Gastrocnemius medialis (tissue), 4 donors: ENCODE results near the gene CD48. TPM values are rescaled to one million over a fixed set of nuclear protein-coding genes. Genes with fewer than 3 reads are reported as not detected.

Experiments used
- ATAC-seq, 2 donors: fragments of 150-250 bp; one replicate each; pipeline ENCODE4 v1.9.1; 2016
- DNase-seq, 2 donors: peaks; one replicate each; pipeline ENCODE4 v3.0.0-alpha.2; 2019
- H3K27ac ChIP-seq, 4 donors: fragments of 200-600 bp; sonication (generic); 1 replicate in 1 of 4; 2 replicates in 3 of 4; pipeline ENCODE4 v1.5.1; 2016 to 2018; ENCODE audit warnings: mild to moderate bottlenecking in 2 of 4, moderate library complexity in 1 of 4
- H3K27me3 ChIP-seq, 3 donors: fragments of 200-600 bp; sonication (generic) in 2 of 3; 1 replicate in 1 of 3; 2 replicates in 2 of 3; pipeline versions ENCODE4 v1.5.1 to v1.6.0; 2016 to 2019; ENCODE audit warnings: mild to moderate bottlenecking in 1 of 3, moderate library complexity in 1 of 3
- H3K36me3 ChIP-seq, 2 donors: fragments of 200-600 bp; sonication (generic) in 1 of 2; one replicate each; pipeline ENCODE4 v1.5.1; 2017 to 2018
- H3K4me1 ChIP-seq, 2 donors: fragments of 200-600 bp; sonication (generic) in 1 of 2; one replicate each; pipeline ENCODE4 v1.5.1; 2016 to 2017; ENCODE audit warnings: mild to moderate bottlenecking in 2 of 2
- H3K4me3 ChIP-seq, 4 donors: fragments of 200-600 bp; sonication (generic) in 3 of 4; 1 replicate in 1 of 4; 2 replicates in 3 of 4; pipeline ENCODE4 v1.5.1; 2016 to 2019; ENCODE audit warnings: mild to moderate bottlenecking in 2 of 4
- H3K9me3 ChIP-seq, 3 donors: fragments of 200-600 bp; sonication (generic) in 2 of 3; 1 replicate in 1 of 3; 2 replicates in 2 of 3; pipeline ENCODE4 v1.5.1; 2016 to 2019
- CTCF ChIP-seq, 5 experiments: fragments of 450-650 bp in 3 of 5; fragments of 200-600 bp in 2 of 5; sonication (generic) in 2 of 5; IDR thresholded peaks in 4 of 5; conservative IDR thresholded peaks in 1 of 5; 1 replicate in 4 of 5; 2 replicates in 1 of 5; pipeline ENCODE4 v1.5.1; 2016 to 2019; ENCODE audit warnings: antibody characterized with exemption in 5 of 5, mild to moderate bottlenecking in 3 of 5, moderate library complexity in 3 of 5
- POLR2A ChIP-seq, 2 donors: fragments of 450-650 bp; IDR thresholded peaks; one replicate each; pipeline ENCODE4 v1.6.1; 2017; ENCODE audit warnings: antibody characterized with exemption in 2 of 2, mild to moderate bottlenecking in 2 of 2, moderate library complexity in 2 of 2
- in situ Hi-C, 4 donors: fragments of 200-750 bp; cut with MboI; loops; one replicate each; pipeline versions ENCODE4 v1.15.0 to v1.8.0; 2017; ENCODE audit warnings: low sequenced_read_pairs in 4 of 4
- intact Hi-C: fragments of 100-400 bp; cut with DNase I; formaldehyde crosslinking; loops from one replicate; pipeline ENCODE4 v1.15.1; 2023; ENCODE audit warnings: low total_unique reads
- total RNA-seq, 4 donors: library from RNA; depleted of rRNA; stranded (reverse); fragments of >200 nt; gene quantifications; one replicate each; pipeline versions ENCODE4 v1.1.0 to v1.2.3, GENCODE V29; 2016

Gene CD48
- total RNA-seq, 4 donors from 2014 or later, result 0.62 to 1.3 TPM; not detected in 2

GRCh38 chr1:160664573-160665051 is 47.0 kb downstream of the CD48 start:
- in situ Hi-C loops (no loop called here), intact Hi-C loops (no loop called here)
- Histone ChIP-seq H3K9me3 (no peaks in the 10 kb centered on the region), H3K27ac (no peak overlapping the region), H3K27me3 (peaks cover 0 to 4% (median 0%) of the 10 kb centered on the region in 3 donors), H3K4me3 (no peak overlapping the region), H3K36me3 (no peaks in the 10 kb centered on the region), H3K4me1 (no peaks in the 10 kb centered on the region)
- DNase-seq (no peak), ATAC-seq (no peak)
- no peak for TF ChIP-seq CTCF (IDR thresholded peaks at IDR 0.05 in 4 of 5, conservative IDR thresholded peaks at IDR 0.05 in 1 of 5)
- TF ChIP-seq POLR2A (IDR thresholded peaks at IDR 0.05), result no peak

GRCh38 chr1:160662910-160663309 is 48.7 kb downstream of the CD48 start:
- no peak for ATAC-seq
- in situ Hi-C loops, result no loop called here
- H3K4me1 ChIP-seq, result no peaks in the 10 kb centered on the region

GRCh38 chr1:160659566-160659965 is 52.1 kb downstream of the CD48 start:
- no peaks in the 10 kb centered on the region for H3K4me1 ChIP-seq
- no peaks in the 10 kb centered on the region for H3K36me3 ChIP-seq
- H3K9me3 ChIP-seq, result no peaks in the 10 kb centered on the region
- in situ Hi-C loops (no loop called here), intact Hi-C loops (no loop called here)
- no peak overlapping the region for H3K4me3 ChIP-seq
- no peak overlapping the region for H3K27ac ChIP-seq
- DNase-seq (no peak), ATAC-seq (no peak)
- TF ChIP-seq CTCF (IDR thresholded peaks at IDR 0.05 in 4 of 5, conservative IDR thresholded peaks at IDR 0.05 in 1 of 5) (no peak), POLR2A (IDR thresholded peaks at IDR 0.05) (no peak)
- no peaks in the 10 kb centered on the region for H3K27me3 ChIP-seq

More at GRCh38 chr1:160662910-160663309, 48.7 kb downstream of the CD48 start:
- no peak overlapping the region for H3K27ac ChIP-seq
- H3K27me3 ChIP-seq, result no peaks in the 10 kb centered on the region
- intact Hi-C loops, result no loop called here
- H3K9me3 ChIP-seq, result no peaks in the 10 kb centered on the region
- DNase-seq, result no peak
- H3K4me3 ChIP-seq, result no peak overlapping the region
- no peaks in the 10 kb centered on the region for H3K36me3 ChIP-seq
- no peak for TF ChIP-seq POLR2A (IDR thresholded peaks at IDR 0.05)
- no peak for TF ChIP-seq CTCF (IDR thresholded peaks at IDR 0.05 in 4 of 5, conservative IDR thresholded peaks at IDR 0.05 in 1 of 5)

GRCh38 chr1:160658814-160659193 is 52.8 kb downstream of the CD48 start:
- DNase-seq (no peak), ATAC-seq (no peak)
- Histone ChIP-seq H3K27me3 (no peaks in the 10 kb centered on the region), H3K27ac (no peak overlapping the region), H3K4me3 (no peak overlapping the region), H3K9me3 (no peaks in the 10 kb centered on the region), H3K36me3 (no peaks in the 10 kb centered on the region), H3K4me1 (no peaks in the 10 kb centered on the region)
- intact Hi-C loops, result no loop called here
- no peak for TF ChIP-seq POLR2A (IDR thresholded peaks at IDR 0.05)
- no peak for TF ChIP-seq CTCF (IDR thresholded peaks at IDR 0.05 in 4 of 5, conservative IDR thresholded peaks at IDR 0.05 in 1 of 5)
- in situ Hi-C loops, result no loop called here

- no peaks in the 10 kb centered on the region for H3K4me1 ChIP-seq
- in situ Hi-C loops, result no loop called here
- no peaks in the 10 kb centered on the region for H3K27me3 ChIP-seq
- intact Hi-C loops, result no loop called here
- no peak for ATAC-seq
- no peak for DNase-seq
- TF ChIP-seq CTCF (IDR thresholded peaks at IDR 0.05 in 4 of 5, conservative IDR thresholded peaks at IDR 0.05 in 1 of 5) (no peak), POLR2A (IDR thresholded peaks at IDR 0.05) (no peak)
- no peak overlapping the region for H3K27ac ChIP-seq
- H3K4me3 ChIP-seq, result no peak overlapping the region
- no peaks in the 10 kb centered on the region for H3K36me3 ChIP-seq
- H3K9me3 ChIP-seq, result no peaks in the 10 kb centered on the region
Measured at GRCh38 chr1:160658162-160658813, 53.3 kb downstream of the CD48 start.
